Fibroblast of upper back skin (primary cell): Measurements from ENCODE around the gene MYO19.

Experiments
- DNase-seq: peaks from one replicate; pipeline ENCODE4 v3.0.0-alpha.2; 2013

The MYO19 gene

GRCh38 chr17:36534840-36535668, at the start of gene MYO19, which contains the start of gene PIGW:
Gene MYO19, minus strand, starts transcription at chr17:36534868. Its CDS starts 2,330 bp downstream, at chr17:36532538.
Gene PIGW, plus strand, starts transcription at chr17:36534987. Its CDS starts 2,115 bp downstream, at chr17:36537102.
- DNase-seq = peak; percentile 89

GRCh38 chr17:36583787-36584186, 49.1 kb upstream of the MYO19 start:
- no peak for DNase-seq

- no peak for DNase-seq
These were observed 44.0 kb upstream of the MYO19 start for GRCh38 chr17:36578671-36579070.

- DNase-seq = no peak
These were observed 42.1 kb upstream of the MYO19 start for GRCh38 chr17:36576793-36577192.

- DNase-seq = no peak
These were observed 40.4 kb upstream of the MYO19 start for GRCh38 chr17:36575028-36575427.

- no peak for DNase-seq
These were observed 31.4 kb upstream of the MYO19 start for GRCh38 chr17:36566081-36566480.

GRCh38 chr17:36553459-36553858, 18.8 kb upstream of the MYO19 start:
- no peak for DNase-seq

- no peak for DNase-seq
These were observed 16.1 kb upstream of the MYO19 start for GRCh38 chr17:36550491-36551417.

- no peak for DNase-seq
These were observed 13.1 kb upstream of the MYO19 start for GRCh38 chr17:36547776-36548175.

GRCh38 chr17:36546418-36547093, 11.9 kb upstream of the MYO19 start:
- no peak for DNase-seq

- peak; percentile 98 for DNase-seq
These were observed 11.1 kb upstream of the MYO19 start for GRCh38 chr17:36545465-36546417.

- no peak for DNase-seq
These were observed 10.4 kb upstream of the MYO19 start for GRCh38 chr17:36545077-36545464.

- DNase-seq = peak; percentile 93
These were observed 9.8 kb upstream of the MYO19 start, which contains the start of gene GGNBP2 for GRCh38 chr17:36544307-36545076. Gene GGNBP2, plus strand, starts transcription at chr17:36544919. Its CDS starts 806 bp downstream, at chr17:36545725.

GRCh38 chr17:36544044-36544306, 9.3 kb upstream of the MYO19 start:
- DNase-seq = no peak

GRCh38 chr17:36542755-36543154, 8.1 kb upstream of the MYO19 start:
- DNase-seq = no peak

- no peak for DNase-seq
These were observed 6.0 kb upstream of the MYO19 start for GRCh38 chr17:36540696-36541095.

GRCh38 chr17:36535669-36536081, 1.0 kb upstream of the MYO19 start:
- DNase-seq = no peak

GRCh38 chr17:36533935-36534839, 481 bp downstream of the MYO19 start:
- peak; percentile 40 for DNase-seq

GRCh38 chr17:36532435-36532975, 2.2 kb downstream of the MYO19 start:
- DNase-seq = no peak

- DNase-seq = peak; percentile 49
These were observed 5.5 kb downstream of the MYO19 start for GRCh38 chr17:36529121-36529520.
